ENCODE measurements around the gene TBX6.
A peak's percentile ranks its signal among the peaks of the same experiment; 100 is the strongest.

The TBX6 gene

DNA sequence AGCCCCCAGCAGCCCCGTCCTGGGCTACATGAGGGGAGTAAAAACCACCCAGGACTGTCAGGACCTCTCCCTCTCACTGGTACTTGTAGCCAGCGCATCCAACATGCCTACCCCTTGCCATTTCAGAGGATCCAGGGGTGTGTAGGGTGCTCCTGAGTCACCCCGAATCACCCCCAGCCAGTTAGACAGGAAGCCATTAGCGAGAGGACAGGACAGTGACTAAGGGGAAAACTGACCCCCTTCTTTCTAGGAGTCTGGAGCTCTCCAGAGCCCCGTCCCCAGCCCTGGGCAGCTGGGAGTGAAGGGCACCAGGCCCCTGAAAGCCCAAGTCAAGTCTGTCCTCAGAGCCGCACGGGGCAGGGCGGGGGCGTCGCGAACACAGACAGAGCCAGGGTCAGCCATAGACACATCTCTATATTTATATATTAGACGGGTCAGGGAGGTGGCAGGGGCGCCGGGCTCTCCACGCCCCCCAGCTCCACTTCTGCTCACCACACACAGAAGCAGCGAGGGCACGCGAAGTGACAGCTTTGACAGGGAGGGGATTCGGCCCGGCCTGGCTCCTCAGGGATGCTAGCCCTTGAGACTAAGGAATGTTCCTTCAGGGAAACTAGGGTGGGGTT lies 22.1 kb upstream of the TBX6 start:
- no peak for DNase-seq (ENCODE audit: low read depth in 2 of 2)

DNA sequence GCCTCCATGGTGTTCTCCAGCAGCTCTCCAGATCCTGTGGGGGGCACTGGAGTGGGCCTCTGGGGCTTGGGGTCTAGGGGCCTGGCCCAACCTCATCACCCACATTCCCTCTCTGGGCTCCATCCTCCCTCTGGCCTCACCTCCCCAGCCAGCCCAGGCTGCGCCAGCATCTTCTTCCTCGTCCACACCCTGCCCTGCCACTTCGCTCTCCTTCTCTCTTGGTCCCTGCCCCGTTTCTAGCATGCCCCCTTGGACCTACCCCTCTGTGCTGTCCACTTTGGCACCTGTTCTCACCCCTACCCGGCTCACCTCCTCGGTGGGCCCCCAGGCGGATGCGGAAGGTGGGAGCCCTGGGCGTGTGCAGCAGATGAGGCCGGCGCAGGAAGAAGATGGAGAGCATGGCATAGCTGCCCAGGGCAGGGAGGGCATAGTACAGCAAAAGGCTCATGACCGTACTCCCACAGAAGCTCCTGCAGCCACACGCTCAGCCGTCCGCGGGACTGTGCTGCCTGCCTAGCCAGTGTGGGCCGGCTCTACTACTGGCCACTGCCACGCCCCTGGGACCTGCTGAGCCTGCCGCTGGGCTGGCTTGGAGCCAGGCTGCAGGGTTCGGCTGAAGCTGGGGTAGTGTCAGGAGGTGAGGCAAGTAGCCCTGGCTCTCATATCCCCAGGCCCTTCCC lies 21.4 kb upstream of the TBX6 start, which contains the start of gene GDPD3:
Gene GDPD3 (minus strand): TSS at position 507 of the 680 bp plus-strand sequence. CDS start 59 bp downstream, at position 448.
- no peak for DNase-seq (ENCODE audit: low read depth in 2 of 2)

DNA sequence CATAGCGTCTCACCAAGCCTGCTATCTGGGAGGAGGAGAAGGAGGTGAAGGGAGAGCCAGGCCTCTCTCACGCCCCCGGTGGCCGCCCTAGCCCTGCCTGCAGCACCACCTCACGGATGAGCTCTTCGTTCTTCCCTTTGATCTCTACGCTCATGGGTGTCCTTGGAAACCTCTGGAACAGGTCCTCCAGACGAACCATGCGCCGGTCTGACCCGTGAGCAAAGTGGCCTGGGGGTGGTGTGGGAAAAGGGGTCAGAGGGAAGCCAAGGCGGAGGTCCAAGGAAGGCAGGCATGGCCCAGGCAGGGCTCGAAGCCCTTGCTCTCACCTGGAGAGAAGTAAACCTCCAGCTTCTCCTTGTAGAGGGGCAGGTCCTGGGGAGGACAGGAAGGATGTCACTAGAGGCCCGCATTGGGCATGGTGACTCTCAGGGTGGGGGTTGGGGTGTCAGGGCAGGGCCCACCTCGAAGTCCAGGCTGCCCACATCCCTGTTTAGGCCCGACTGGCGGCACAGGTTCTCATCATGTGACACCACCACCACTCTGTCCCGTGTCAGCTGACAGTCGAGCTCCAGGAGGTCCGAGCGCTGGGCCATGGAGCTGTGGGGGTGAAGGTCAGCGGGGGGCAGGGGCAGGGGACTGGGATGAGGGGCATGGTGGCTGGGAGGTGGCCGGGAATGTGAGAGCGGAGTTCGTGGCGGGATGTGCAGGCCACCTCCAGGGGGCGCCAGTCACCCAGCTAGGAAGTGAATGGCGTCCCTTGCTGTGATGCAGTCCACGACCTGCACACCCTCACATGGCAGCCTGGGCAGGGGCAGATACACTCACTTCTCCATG lies 20.7 kb upstream of the TBX6 start:
- DNase-seq (ENCODE audit: low read depth in 2 of 2), result peak; percentile 30 to 32

DNA sequence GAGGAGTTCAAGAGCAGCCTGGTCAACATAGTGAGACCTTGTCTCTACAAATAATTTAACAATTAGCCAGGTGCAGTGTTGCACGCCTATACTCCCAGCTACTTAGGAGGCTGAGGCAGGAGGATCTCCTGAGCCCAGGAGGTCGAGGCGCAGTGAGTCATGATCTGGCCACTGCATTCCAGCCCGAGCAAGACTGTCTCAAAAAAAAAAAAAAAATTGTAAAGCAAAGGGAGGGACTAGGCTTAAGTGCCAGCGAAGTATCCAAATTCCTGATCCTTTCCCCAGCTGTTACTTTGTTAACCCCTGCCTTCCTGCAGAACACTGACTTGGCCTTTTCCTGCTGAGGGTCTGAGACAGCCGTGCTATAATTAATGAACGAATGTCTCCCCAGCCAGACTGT lies 18.9 kb upstream of the TBX6 start:
- no peak for DNase-seq (ENCODE audit: low read depth in 2 of 2)

DNA sequence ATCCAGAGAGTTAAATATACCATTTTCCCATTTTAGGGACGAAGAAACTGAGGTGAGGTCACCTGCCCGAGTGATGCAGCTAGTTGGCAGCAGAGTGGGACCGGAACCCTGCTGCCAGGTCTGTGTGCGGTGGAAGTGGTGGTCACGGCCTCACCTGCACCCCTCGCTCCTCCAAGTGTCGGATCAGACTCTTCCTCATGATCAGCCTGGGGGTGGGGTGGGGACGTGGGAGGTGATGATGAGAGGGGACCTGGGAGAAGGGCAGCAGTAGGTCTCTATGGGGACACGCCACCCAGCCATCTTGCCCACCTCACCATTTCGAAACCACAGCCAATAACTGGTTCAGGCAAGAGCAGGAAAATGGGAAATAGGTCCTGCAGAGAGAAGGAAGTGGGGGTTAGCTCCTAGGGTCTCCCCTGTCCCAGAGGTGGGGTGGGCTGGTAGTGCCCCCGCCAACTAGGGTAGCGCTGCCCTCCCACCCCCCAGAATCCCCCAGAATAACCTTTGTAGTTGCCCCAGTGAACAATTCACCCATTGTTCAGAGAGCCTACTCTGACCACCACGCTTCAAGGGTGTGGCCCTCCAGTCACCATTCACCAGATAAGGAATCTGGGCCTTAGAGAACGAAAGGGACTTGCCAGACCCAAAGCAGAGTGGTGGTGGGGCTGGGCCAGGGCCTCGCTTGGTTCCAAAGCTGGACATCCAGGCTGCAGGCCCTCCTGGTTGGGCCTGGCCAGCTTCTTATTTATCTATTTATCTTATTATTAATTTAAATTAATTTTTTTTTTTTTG lies 16.5 kb upstream of the TBX6 start:
- DNase-seq (ENCODE audit: low read depth in 2 of 2), result no peak

DNA sequence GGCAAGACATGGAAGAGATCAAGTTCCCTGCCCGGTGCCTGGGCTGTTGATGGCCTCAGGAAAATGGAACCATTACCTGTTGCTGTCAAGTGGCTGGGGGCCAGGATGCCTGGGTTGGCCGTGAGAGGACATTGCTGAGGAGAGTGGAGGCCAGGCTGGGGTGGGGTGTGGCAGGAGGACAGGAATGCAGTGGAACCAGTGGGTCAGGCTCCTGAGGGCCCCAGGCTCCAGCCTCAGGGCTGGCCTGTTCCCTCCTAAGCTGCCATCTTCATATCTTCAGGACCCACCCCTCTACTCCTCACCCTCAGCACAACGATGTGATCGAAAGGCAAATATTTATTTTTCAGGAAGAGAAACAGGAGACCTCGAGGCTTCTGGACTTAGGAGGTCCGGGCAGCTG lies 12.8 kb upstream of the TBX6 start:
- DNase-seq (ENCODE audit: low read depth in 2 of 2), result no peak

DNA sequence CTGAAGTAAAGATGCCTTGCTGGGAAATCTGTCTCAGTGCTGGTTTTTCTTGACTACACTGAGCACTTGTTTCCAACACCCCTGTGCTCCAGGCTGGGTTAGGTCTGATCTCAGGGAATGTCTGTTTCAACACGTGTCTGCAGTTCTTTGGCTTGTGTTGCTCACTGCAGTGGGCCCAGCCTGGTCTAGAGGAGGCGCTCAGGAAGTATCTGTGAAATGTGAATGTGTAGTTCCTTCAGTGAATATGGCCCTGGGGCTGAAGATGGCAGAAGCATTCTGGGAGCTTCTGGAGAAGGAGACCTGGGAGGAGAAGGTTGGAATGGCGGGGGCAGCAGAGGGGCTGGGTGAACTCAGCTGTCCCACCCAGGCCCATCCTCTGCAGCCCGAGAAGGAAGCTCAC lies 12.4 kb upstream of the TBX6 start:
- DNase-seq (ENCODE audit: low read depth in 2 of 2), result no peak

DNA sequence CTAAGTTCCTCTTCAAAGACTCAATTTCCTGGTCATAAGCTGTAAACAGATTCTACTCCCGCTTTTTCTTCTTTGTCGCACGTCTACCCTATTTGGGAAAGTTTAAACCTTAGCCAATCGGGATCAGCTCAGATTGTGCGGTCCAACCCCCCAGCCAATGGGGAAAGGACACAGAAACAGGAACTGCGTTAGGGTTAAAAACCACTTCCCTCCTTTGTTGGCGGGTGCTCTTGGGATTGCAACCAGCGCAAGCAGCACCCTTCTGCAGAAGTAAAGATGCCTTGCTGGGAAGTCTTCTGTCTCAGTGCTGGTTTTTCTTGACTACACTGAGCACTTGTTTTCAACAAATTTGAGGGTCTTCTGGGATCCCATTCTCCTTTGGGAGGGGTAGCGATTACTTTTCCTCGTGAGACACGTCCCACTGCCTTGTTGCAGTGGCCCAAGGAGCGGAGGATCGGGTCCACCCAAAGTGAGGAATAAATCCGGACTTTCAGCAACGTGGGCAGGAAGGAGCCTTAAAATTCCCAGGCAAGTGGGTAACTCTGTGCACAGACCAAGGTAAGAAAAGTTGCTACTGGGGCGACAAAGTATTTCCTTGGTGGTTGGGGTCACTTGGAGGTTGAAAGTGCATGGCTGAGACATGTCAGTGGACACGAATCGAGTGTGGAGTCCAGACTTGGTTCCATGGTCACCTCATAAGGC lies 5.3 kb upstream of the TBX6 start:
- DNase-seq (ENCODE audit: low read depth in 2 of 2), result no peak

DNA sequence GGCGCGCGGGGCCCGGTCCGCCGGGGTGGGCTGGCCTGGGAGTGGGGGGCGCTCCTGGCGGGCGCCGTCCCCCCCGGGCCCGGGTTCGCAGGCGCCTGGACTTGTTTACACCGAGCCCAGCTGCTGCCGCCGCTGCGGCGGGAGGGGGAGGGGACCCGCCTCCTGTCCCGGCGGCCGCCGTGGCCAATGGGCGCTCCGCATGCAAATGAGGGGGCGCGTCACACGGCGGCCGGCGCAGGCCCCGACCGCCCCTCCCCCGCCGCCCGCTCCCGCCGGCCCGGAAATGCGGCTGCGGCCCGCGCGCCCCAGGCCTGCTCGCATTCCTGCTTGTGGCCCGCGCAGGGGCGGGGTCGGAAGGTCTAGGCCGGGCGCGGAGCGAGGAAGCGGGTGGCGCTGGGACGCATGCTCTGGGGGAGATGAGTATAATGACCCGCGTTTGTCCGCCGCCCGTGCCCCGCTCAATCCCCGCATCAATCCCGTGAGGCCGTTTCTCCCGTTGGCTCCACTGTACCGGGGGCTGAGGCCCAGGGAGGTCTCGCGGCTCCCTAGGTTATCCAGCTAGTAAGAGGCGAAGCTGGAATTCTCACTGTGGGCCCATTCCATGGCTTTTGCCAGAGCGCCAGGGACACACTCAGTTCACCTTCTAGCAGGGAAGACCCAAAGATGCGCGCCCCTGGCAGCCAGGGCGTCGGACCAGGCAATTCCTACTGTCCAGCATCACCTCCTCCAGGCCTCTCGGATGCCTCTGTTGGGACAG lies 4.6 kb upstream of the TBX6 start, which contains the start of gene YPEL3:
Gene YPEL3 (minus strand): TSS at position 109 of the 757 bp plus-strand sequence. CDS start 731 bp downstream, outside the sequence.
- DNase-seq (ENCODE audit: low read depth in 2 of 2), result peak; percentile 73 to 77

DNA sequence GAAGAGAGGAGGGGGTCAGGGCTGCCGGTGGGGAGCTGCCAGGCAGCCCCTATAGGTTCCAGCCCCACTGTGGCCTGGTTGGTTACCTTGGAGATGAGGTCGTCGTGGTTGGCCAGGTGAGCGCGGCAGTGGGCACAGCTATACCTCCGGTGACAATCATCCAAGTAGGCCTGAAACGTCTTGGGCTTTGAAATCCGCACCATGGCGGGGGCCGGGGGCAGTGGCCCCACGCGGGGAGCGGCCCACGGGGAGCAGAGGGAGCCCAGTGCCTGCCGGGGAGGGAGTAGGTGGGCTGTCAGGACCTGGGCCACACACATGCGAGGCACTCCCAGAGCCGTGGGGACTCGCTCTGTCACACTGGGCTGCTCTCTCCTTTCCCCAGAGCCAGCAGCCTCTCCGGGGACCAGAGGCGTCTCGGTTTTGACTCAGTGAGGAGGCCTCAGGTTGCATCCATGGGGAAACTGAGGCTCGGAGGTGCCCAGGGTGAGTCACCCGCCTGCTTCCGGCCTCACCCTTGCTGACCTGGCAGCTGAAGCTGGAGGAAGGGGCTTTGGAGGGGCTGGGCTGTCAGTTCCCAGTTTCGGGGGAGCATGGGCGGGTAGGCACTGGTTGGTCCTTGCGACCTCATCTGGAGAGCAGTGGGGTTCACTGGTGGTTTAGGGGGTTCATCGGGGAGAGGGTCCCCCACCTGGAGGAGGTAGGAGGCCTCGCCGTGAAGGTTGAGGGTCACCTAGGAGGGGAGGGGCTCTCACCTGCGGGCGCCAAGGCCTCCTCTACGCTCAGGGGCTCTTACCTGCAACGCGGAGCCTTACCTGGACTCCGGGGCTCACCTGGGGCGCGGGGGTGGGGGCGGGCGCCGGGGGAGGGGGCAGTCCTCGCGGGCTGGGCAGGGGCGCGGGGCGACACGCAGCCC lies 3.7 kb upstream of the TBX6 start:
- no peak for DNase-seq (ENCODE audit: low read depth in 2 of 2)

DNA sequence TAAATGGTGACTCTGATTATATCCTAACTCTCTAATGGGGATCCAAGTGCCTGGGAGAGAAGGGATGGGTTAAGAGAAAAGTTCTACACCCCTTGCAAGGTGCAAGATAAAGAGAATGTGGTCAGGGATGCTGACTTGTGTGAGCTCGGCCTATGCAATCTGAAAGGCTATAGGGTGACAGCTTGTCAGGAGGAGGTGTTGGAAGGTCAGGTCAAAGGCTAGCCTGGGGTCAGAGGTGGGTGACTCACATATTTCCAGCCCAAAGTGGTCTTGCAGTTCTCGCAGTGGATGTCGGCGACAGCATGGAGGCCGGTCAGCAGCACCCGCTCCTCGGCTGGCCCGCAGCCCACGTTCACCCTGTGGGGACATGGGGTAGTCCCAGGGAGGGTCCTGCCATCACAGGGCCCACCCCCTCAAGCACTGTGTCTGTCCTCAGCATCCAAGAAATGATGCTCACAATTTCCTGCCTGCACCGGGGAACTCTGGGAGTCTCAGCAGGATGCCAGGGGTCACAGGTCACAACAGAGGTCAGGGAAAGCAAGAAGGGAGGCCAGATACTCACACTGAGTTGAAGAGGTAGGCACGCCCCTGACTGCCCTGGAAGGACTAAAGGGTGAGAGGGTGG lies 2.9 kb upstream of the TBX6 start:
- no peak for DNase-seq (ENCODE audit: low read depth in 2 of 2)

DNA sequence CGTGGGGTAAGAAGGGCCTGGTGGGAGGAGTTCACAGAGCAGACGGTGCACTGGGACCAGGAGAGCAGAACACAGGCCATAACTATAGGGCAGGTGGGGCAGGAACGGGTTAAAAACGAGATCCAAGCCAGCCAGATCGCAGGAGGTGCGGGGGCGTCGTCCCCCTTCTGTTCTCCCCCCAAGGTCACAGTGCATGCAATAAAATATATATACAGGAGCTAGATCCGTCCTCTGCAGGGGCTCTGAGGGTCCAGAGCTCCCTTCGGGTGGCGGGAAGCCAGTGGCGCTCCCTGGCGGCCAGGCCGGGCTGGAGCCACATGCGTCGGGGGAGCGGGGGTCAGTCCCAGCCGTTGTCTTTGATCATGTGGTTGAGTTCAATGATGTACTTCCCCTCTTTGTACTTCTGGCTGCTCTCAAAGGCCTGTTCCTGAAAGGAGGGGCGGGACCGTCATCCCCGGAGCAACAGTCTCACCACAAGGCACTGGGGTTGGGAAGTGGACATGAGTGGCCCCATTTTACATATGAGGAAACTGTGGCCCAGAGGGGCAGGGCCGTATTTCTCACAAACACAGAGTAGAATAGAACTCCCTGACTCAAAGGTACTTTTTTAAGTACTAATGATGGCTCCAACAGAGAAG lies 768 bp upstream of the TBX6 start:
- DNase-seq (ENCODE audit: low read depth in 2 of 2), result peak in 1 of 2 donors; percentile 23

DNA sequence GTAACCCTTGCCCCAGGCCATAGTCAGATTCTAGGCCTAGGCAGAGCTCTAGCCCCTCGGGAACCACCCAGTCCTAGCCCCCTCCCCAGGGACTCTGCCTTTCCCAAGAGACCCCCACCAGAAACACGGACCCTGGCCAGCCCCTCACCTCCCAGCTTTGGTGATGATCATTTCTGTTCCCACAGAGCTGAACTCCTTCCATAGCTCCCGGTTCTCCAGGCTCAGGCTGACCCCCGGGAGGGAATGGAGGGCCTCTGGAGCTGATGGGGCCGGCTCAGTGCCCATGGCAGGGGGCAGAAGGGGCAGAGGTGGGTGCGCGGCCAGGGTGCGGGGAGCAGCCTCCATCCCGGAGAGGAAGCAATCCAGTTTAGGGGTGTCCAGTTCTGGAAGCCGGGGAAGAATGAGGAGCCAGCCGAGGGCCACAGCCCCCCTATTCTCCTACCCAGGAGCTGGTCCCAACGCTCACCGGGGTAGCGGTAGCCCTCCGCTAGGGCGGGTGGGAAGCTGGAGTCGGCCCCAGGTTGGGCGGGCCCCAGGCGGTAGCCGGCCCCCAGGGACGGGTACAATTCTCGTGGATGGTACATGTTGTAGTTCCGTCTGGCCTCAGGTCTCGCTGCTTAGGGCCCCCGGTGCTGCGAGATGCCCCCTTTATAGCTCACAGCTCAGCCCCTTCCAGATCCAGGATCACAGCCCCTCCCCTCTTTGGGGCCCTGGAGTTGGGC lies 953 bp downstream of the TBX6 start:
- no peak for DNase-seq (ENCODE audit: low read depth in 2 of 2)

DNA sequence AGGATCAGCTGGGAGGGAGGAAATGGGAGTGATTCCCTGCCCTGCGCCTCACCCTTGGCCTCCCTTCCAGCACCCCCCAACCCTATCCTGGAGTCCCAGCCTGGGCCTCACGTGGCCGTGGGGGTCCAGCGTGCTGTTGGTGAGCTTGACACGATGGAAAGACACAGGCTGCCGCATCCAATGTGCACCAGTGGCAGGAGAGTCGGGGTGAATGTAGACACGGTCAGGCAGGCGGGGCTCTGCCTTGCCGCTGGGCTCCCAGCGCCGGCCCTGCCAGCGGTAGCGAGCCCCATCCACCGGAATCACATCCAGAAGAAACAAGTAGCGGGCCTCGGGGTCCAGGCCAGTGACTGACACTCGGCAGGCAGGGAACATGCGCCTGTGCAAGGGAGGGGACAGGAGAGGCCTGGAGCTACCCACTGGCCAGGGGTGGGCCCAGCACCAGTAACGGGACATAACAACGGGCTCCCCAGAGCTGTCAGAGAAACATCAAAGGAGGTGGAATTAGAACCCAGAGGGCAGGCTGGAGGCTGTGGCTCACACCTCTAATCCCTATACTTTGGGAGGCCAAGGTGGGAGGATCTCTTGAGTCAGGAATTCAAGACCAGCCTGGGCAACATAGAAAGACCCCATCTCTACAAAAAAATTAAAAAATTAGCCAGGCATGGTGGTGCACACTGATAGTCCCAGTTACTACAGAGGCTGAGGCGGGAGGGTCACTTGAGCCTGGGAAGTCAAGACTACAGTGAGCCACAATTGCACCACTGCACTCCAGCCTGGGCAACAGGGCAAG lies 2.7 kb downstream of the TBX6 start:
- no peak for DNase-seq (ENCODE audit: low read depth in 2 of 2)

DNA sequence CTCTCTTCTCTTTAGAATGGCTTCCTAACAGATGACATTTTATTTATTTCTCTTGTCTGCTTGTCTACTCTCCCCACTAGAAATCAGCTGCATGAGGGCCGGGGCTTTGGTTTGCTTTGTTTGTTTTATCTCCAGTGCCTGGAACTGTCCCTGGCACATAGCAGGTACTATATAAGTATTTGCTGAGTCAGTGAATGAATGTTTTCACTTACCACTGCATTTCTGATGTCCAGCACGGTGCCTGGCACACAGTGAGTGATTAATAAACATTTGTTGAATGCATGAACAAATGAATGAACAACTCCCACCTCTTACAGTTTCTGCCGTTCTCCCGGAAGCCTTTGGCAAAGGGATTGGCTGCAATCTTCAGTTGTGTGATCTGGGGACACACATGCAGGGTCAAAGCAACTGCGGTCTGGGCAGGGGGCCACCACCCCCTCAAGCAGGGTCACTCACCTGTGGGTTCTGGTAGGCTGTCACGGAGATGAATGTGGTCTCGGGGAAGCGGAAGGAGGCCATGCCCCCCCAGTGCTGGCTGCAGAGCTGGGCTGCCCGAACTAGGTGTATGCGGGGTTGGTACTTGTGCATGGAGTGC lies 3.4 kb downstream of the TBX6 start:
- no peak for DNase-seq (ENCODE audit: low read depth in 2 of 2)

DNA sequence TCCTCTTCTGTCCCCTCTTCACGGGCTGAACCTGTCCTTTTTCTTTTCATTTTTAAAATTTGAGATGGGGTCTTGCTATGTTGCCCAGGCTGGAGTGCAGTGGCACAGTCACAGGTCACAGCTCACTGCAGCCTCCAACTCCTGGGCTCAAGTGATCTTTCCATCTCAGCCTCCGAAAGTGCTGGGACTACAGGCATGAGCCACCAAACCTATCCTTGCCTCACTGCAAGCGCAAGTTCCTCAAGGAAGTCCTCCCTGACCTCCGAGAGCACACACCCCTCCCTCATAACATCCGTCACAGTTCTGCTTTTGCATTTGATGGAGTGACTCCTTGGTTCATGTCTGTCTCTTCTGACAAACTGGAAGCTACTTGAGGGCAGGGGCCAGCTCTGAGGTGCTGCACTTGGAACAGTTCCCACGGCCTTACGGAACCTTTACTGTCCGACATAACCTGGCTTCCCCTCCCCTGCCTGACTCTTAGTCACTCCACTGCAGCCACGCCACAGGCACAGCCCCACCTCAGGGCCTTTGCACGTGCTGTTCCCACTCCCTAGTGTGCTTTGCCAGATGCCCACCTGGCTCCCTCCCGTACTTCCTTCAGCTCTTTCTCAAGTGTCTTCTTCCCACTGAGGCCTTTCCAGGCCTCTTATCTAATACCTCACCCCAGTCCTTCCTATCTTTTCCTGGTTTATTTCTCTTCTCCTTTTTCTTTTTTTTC lies 4.4 kb downstream of the TBX6 start:
- DNase-seq (ENCODE audit: low read depth in 2 of 2), result no peak

Data from stimulated activated CD4-positive, alpha-beta T cell treated with anti-CD3 and anti-CD28 coated beads, Interleukin-1b, Interleukin-23, amount 100 ng/mL, for 1 hour (primary cell).